Vagina (tissue), 2 donors: Measurements from ENCODE around the gene WFIKKN1.
A peak's percentile ranks its signal among the peaks of the same experiment; 100 is the strongest.

ENCODE experiments used
- POLR2A ChIP-seq, 2 donors: fragments of 450-650 bp; IDR thresholded peaks; one replicate each; pipeline ENCODE4 v1.6.1; 2017; ENCODE audit warnings: antibody characterized with exemption in 2 of 2, mild to moderate bottlenecking in 2 of 2, moderate library complexity in 2 of 2
- POLR2AphosphoS5 ChIP-seq, 2 donors: sonication (generic); formaldehyde crosslinking; IDR thresholded peaks; one replicate each; pipeline ENCODE4 v1.9.0; 2017; ENCODE audit warnings: antibody characterized with exemption in 2 of 2, mild to moderate bottlenecking in 2 of 2, low read depth in 1 of 2; ENCODE audit not compliant: insufficient read depth in 1 of 2
- TF ChIP-seq, protein P1 (sequence below), 3 experiments: fragments of 450-650 bp in 2 of 3; fragments of 200-600 bp in 1 of 3; sonication (generic) in 1 of 3; IDR thresholded peaks; one replicate each; pipeline ENCODE4 v1.5.1; 2017 to 2019; ENCODE audit warnings: antibody characterized with exemption in 3 of 3, mild to moderate bottlenecking in 2 of 3, moderate library complexity in 2 of 3

GRCh38 chr16:679814-680624 is 49.2 kb downstream of the WFIKKN1 start, which contains the start of gene STUB1:
- TF ChIP-seq, protein P1, sequence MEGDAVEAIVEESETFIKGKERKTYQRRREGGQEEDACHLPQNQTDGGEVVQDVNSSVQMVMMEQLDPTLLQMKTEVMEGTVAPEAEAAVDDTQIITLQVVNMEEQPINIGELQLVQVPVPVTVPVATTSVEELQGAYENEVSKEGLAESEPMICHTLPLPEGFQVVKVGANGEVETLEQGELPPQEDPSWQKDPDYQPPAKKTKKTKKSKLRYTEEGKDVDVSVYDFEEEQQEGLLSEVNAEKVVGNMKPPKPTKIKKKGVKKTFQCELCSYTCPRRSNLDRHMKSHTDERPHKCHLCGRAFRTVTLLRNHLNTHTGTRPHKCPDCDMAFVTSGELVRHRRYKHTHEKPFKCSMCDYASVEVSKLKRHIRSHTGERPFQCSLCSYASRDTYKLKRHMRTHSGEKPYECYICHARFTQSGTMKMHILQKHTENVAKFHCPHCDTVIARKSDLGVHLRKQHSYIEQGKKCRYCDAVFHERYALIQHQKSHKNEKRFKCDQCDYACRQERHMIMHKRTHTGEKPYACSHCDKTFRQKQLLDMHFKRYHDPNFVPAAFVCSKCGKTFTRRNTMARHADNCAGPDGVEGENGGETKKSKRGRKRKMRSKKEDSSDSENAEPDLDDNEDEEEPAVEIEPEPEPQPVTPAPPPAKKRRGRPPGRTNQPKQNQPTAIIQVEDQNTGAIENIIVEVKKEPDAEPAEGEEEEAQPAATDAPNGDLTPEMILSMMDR (IDR thresholded peaks at IDR 0.05): no peak
- TF ChIP-seq POLR2AphosphoS5 (IDR thresholded peaks at IDR 0.05; ENCODE audit: insufficient read depth in 1 of 2, low read depth in 1 of 2) (peak in 1 of 2 donors; percentile 40), POLR2A (IDR thresholded peaks at IDR 0.05) (peak in 1 of 2 donors; percentile 87)
